ENCODE results near the gene LMNB1.

GRCh38 chr5:126831156-126831555 lies 54.2 kb downstream of the LMNB1 start:
- TF ChIP-seq ARID4B (CRISPR knock-in tag; IDR thresholded peaks at IDR 0.05; ENCODE audit: borderline replicate concordance) (no peak), NFYB (CRISPR knock-in tag; conservative IDR thresholded peaks at IDR 0.05; ENCODE audit: low read depth) (no peak)

All from WTC11 (cell line).